Measurements from ENCODE around the gene FALEC. TPM values are rescaled to one million over a fixed set of nuclear protein-coding genes. Genes with fewer than 3 reads are reported as not detected.

The FALEC gene
- total RNA-seq, 1 experiment from 2014 or later = not detected

- Histone ChIP-seq H3K9me3 (ENCODE audit: low read depth, low read length, poor library complexity, severe bottlenecking) (no peaks in the 10 kb centered on the region), H3K27me3 (replicated peaks; ENCODE audit: insufficient read depth, low read depth, low read length, poor library complexity) (no peaks in the 10 kb centered on the region), H3K36me3 (ENCODE audit: insufficient read depth, low read length, poor library complexity, severe bottlenecking) (no peaks in the 10 kb centered on the region), H3K27ac (ENCODE audit: low read depth, low read length, poor library complexity, severe bottlenecking) (no peak overlapping the region), H3K4me1 (ENCODE audit: insufficient read depth, low read length, poor library complexity, severe bottlenecking) (peaks cover 14% of the 10 kb centered on the region), H3K4me3 (ENCODE audit: low read depth, low read length, poor library complexity, severe bottlenecking) (no peak overlapping the region)
- TF ChIP-seq CTCF (conservative IDR thresholded peaks at IDR 0.05; ENCODE audit: low read depth, low read length) (no peak), EZH2 (IDR thresholded peaks at IDR 0.05; ENCODE audit: borderline replicate concordance, low read depth, low read length, poor library complexity, severe bottlenecking) (no peak)
- intact Hi-C loops (cut with micrococcal nuclease; ENCODE audit: unreplicated experiment) = no loop called here
- BruUV-seq (replicated peaks) = no TSS peak
- no peak for DNase-seq (ENCODE audit: low spot score)
- POLR2A ChIA-PET (ENCODE audit: low non-redundant PET) = no interaction called here
- CTCF ChIA-PET = no interaction called here
These were observed 41.6 kb downstream of the FALEC start for GRCh38 chr1:150557065-150557600.

- intact Hi-C loops (cut with micrococcal nuclease; ENCODE audit: unreplicated experiment) = no loop called here
- H3K27ac ChIP-seq (ENCODE audit: low read depth, low read length, poor library complexity, severe bottlenecking) = no peak overlapping the region
- POLR2A ChIA-PET (ENCODE audit: low non-redundant PET) = no interaction called here
- CTCF ChIA-PET = no interaction called here
- no TSS peak for BruUV-seq (replicated peaks)
- DNase-seq (ENCODE audit: low spot score) = no peak
- TF ChIP-seq EZH2 (IDR thresholded peaks at IDR 0.05; ENCODE audit: borderline replicate concordance, low read depth, low read length, poor library complexity, severe bottlenecking) (no peak), CTCF (conservative IDR thresholded peaks at IDR 0.05; ENCODE audit: low read depth, low read length) (no peak)
- no peaks in the 10 kb centered on the region for H3K9me3 ChIP-seq (ENCODE audit: low read depth, low read length, poor library complexity, severe bottlenecking)
- no peaks in the 10 kb centered on the region for H3K27me3 ChIP-seq (replicated peaks; ENCODE audit: insufficient read depth, low read depth, low read length, poor library complexity)
- H3K4me3 ChIP-seq (ENCODE audit: low read depth, low read length, poor library complexity, severe bottlenecking) = no peak overlapping the region
- H3K36me3 ChIP-seq (ENCODE audit: insufficient read depth, low read length, poor library complexity, severe bottlenecking) = no peaks in the 10 kb centered on the region
- peaks cover 14% of the 10 kb centered on the region for H3K4me1 ChIP-seq (ENCODE audit: insufficient read depth, low read length, poor library complexity, severe bottlenecking)
These were observed 42.3 kb downstream of the FALEC start for GRCh38 chr1:150557813-150558212.

GRCh38 chr1:150558303-150558704 is 42.8 kb downstream of the FALEC start:
- intact Hi-C loops (cut with micrococcal nuclease; ENCODE audit: unreplicated experiment) = no loop called here
- Histone ChIP-seq H3K9me3 (ENCODE audit: low read depth, low read length, poor library complexity, severe bottlenecking) (no peaks in the 10 kb centered on the region), H3K27ac (ENCODE audit: low read depth, low read length, poor library complexity, severe bottlenecking) (no peak overlapping the region), H3K4me3 (ENCODE audit: low read depth, low read length, poor library complexity, severe bottlenecking) (no peak overlapping the region), H3K4me1 (ENCODE audit: insufficient read depth, low read length, poor library complexity, severe bottlenecking) (peaks cover 18% of the 10 kb centered on the region), H3K27me3 (replicated peaks; ENCODE audit: insufficient read depth, low read depth, low read length, poor library complexity) (no peaks in the 10 kb centered on the region), H3K36me3 (ENCODE audit: insufficient read depth, low read length, poor library complexity, severe bottlenecking) (no peaks in the 10 kb centered on the region)
- ChIA-PET POLR2A (ENCODE audit: low non-redundant PET) (no interaction called here), CTCF (interaction anchor here (0.5 kb wide), 1 partner anchor 305 kb away, joined by 3 read pairs; no protein-coding TSS in a partner anchor)
- TF ChIP-seq CTCF (conservative IDR thresholded peaks at IDR 0.05; ENCODE audit: low read depth, low read length) (no peak), EZH2 (IDR thresholded peaks at IDR 0.05; ENCODE audit: borderline replicate concordance, low read depth, low read length, poor library complexity, severe bottlenecking) (no peak)
- BruUV-seq (replicated peaks) = no TSS peak
- DNase-seq (ENCODE audit: low spot score) = no peak
